GM23338 (cell line): ENCODE results near the gene IMPG2. TPM values are rescaled to one million over a fixed set of nuclear protein-coding genes. Genes with fewer than 3 reads are reported as not detected.

Experiments used
- ATAC-seq: fragments of 200-7000 bp; cut with Tn5 transposase; 3 replicates; pipeline ENCODE4 v1.9.1; 2020
- DNase-seq: peaks from one replicate; pipeline ENCODE4 v3.0.0-alpha.2; 2015; ENCODE audit warnings: low spot score
- H2AFZ ChIP-seq: fragments of 200-600 bp; sonication (generic); 2 replicates; pipeline ENCODE4 v1.8.0; 2016; ENCODE audit warnings: antibody characterized with exemption, mild to moderate bottlenecking, moderate library complexity
- H3F3A ChIP-seq: fragments of 200-600 bp; sonication (generic); replicated peaks from 2 replicates; pipeline ENCODE4 v1.8.0; 2017; ENCODE audit warnings: antibody characterized with exemption, mixed run types, low read depth
- H3K27ac ChIP-seq: fragments of 200-600 bp; sonication (generic); 2 replicates; pipeline ENCODE4 v1.6.1; 2016; ENCODE audit warnings: low read depth
- H3K27me3 ChIP-seq: fragments of 200-600 bp; sonication (generic); 2 replicates; pipeline ENCODE4 v1.8.0; 2016; ENCODE audit warnings: mild to moderate bottlenecking, mixed run types, moderate library complexity; ENCODE audit not compliant: insufficient read depth
- H3K36me3 ChIP-seq: fragments of 200-600 bp; sonication (generic); 2 replicates; pipeline ENCODE4 v1.8.0; 2016; ENCODE audit warnings: mild to moderate bottlenecking; ENCODE audit not compliant: insufficient read depth
- H3K4me1 ChIP-seq: fragments of 200-600 bp; sonication (generic); 2 replicates; pipeline ENCODE4 v1.8.0; 2016; ENCODE audit warnings: mild to moderate bottlenecking, moderate library complexity; ENCODE audit not compliant: insufficient read depth
- H3K4me2 ChIP-seq: fragments of 200-600 bp; sonication (generic); 2 replicates; pipeline ENCODE4 v1.7.1; 2017; ENCODE audit warnings: mixed run types
- H3K4me3 ChIP-seq: fragments of 200-600 bp; sonication (generic); 2 replicates; pipeline ENCODE4 v1.6.1; 2016; ENCODE audit warnings: mixed run types
- H3K79me2 ChIP-seq: fragments of 200-600 bp; sonication (generic); replicated peaks from 2 replicates; pipeline ENCODE4 v1.8.0; 2017; ENCODE audit warnings: mild to moderate bottlenecking; ENCODE audit not compliant: insufficient read depth
- H3K9me2 ChIP-seq: fragments of 200-600 bp; sonication (generic); 2 replicates; pipeline ENCODE4 v1.8.0; 2017; ENCODE audit not compliant: insufficient read depth
- H4K20me1 ChIP-seq: fragments of 200-600 bp; sonication (generic); replicated peaks from 2 replicates; pipeline ENCODE4 v1.8.0; 2017; ENCODE audit warnings: mild to moderate bottlenecking; ENCODE audit not compliant: insufficient read depth
- H3K27ac Mint-ChIP-seq: 2 replicates; pipeline ENCODE4 v1.8.0; 2020; ENCODE audit warnings: inconsistent platforms, mild to moderate bottlenecking, moderate library complexity, mixed read lengths
- H3K27me3 Mint-ChIP-seq: 3 replicates; pipeline ENCODE4 v1.8.0; 2022; ENCODE audit warnings: low read depth, mild to moderate bottlenecking, moderate library complexity, mixed read lengths, inconsistent platforms; ENCODE audit not compliant: insufficient read depth, poor library complexity
- H3K36me3 Mint-ChIP-seq: 3 replicates; pipeline ENCODE4 v1.8.0; 2021; ENCODE audit warnings: low read depth, mild to moderate bottlenecking, inconsistent platforms, moderate library complexity, mixed read lengths
- H3K4me1 Mint-ChIP-seq: 3 replicates; pipeline ENCODE4 v1.8.0; 2020; ENCODE audit warnings: mild to moderate bottlenecking, inconsistent platforms, mixed read lengths
- H3K4me3 Mint-ChIP-seq: 3 replicates; pipeline ENCODE4 v1.8.0; 2021; ENCODE audit warnings: moderate library complexity, mild to moderate bottlenecking, inconsistent platforms, mixed read lengths
- H3K9me3 Mint-ChIP-seq: 3 replicates; pipeline ENCODE4 v1.8.0; 2020; ENCODE audit warnings: moderate library complexity, mild to moderate bottlenecking, inconsistent platforms, mixed read lengths
- ETS1 ChIP-seq: IDR thresholded peaks from 2 replicates; pipeline ENCODE4 v1.6.1; 2016; ENCODE audit warnings: antibody characterized with exemption
- EZH2 ChIP-seq: fragments of 200-600 bp; sonication (generic); IDR thresholded peaks from one replicate; pipeline ENCODE4 v1.8.0; 2017; ENCODE audit warnings: antibody characterized with exemption, mild to moderate bottlenecking, low read depth; ENCODE audit not compliant: unreplicated experiment
- ZNF114 ChIP-seq: fragments of 250-450 bp; sonication (Bioruptor Pico); IDR thresholded peaks from 2 replicates; pipeline ENCODE4 v1.5.0; 2020; ENCODE audit warnings: mild to moderate bottlenecking, moderate library complexity
- ZNF462 ChIP-seq: fragments of 250-450 bp; sonication (Bioruptor Pico); IDR thresholded peaks from 2 replicates; pipeline ENCODE4 v1.5.0; 2020; ENCODE audit warnings: mild to moderate bottlenecking, moderate library complexity
- polyA plus RNA-seq: library from polyadenylated mRNA; unstranded; fragments of >200 nt; fragmentation: Nextera tagmentation; extraction: Ambion mirVana; gene quantifications from 2 replicates; pipeline ENCODE4 v1.2.1, GENCODE V29; 2016
- total RNA-seq: library from RNA; depleted of rRNA; stranded (reverse); fragments of >200 nt; shearing (Covaris generic); gene quantifications from 2 replicates; pipeline ENCODE4 v1.2.3, GENCODE V29; 2014

The IMPG2 gene
- total and polyA plus RNA-seq, 2 experiments from 2014 or later, result not detected

DNA sequence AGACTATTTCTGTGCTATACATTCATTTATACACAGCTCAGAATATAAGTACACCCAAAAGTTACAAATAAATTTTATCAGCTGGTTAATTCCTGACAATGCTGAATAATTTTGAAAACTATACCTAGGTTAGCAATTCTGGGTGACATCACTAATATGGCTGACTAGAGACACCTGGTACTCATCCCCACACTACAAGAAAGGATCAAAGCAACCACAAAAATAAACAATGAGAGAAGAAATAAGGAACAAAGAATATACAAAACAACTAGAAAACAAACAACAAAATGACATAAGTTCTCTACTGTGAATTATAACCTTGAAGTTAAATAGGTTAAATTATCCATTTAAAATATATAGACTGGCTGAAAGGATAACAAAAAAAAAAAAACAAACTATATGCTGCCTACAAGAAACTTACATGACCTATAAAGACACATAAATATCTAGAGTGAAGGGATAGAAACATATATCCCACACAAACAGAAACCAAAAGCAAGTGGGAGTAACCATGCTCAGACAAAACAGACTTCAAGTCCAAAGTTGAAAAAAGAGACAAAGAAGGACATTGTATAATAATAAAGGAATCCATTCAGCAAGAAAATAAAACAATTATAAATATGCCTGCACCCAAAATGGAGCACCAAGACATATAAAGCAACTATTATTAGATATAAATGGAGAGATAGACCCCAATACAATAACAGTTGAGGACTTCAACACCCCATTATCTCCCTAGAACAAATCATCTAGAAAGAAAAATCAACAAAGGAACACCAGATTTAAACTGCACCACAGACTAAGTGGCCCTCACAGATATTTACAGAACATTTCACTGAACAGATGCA is 57.8 kb downstream of the IMPG2 start:
- Histone ChIP-seq H3K36me3 (no peaks in the 10 kb centered on the region), H3K27ac (no peak overlapping the region), H3F3A (no peaks in the 10 kb centered on the region), H2AFZ (no peak overlapping the region), H3K79me2 (no peaks in the 10 kb centered on the region), H3K9me2 (no peaks in the 10 kb centered on the region), H4K20me1 (no peaks in the 10 kb centered on the region), H3K4me3 (no peak overlapping the region), H3K27me3 (no peaks in the 10 kb centered on the region), H3K4me1 (no peaks in the 10 kb centered on the region), H3K4me2 (no peak overlapping the region)
- TF ChIP-seq ZNF462 (no peak), ETS1 (no peak), ZNF114 (CRISPR knock-in tag) (no peak), EZH2 (no peak)
- DNase-seq (no peak), ATAC-seq (no peak)
- Mint-ChIP-seq H3K27ac (no peak overlapping the region), H3K36me3 (no peaks in the 10 kb centered on the region), H3K4me1 (no peaks in the 10 kb centered on the region), H3K9me3 (no peaks in the 10 kb centered on the region), H3K4me3 (no peak overlapping the region), H3K27me3 (no peaks in the 10 kb centered on the region)
